BJ (cell line): Measurements from ENCODE around the gene SLC41A3. TPM values are rescaled to one million over a fixed set of nuclear protein-coding genes. Genes with fewer than 3 reads are reported as not detected.
A peak's percentile ranks its signal among the peaks of the same experiment; 100 is the strongest.

Experiments
- CTCF ChIA-PET: fragments of 350-600 bp; formaldehyde crosslinking; extraction: SDS; loops from one replicate; lab custom pipeline; 2021; ENCODE audit warnings: antibody characterized with exemption, inconsistent platforms; lab: Yijun Ruan, JAX
- POLR2A ChIA-PET: fragments of 300-600 bp; sonication (Branson Sonifier 250); formaldehyde crosslinking; extraction: SDS; loops from one replicate; lab custom pipeline; 2021; ENCODE audit warnings: antibody characterized with exemption; lab: Charles Lee
- DNase-seq: peaks from one replicate; pipeline ENCODE4 v3.0.0-alpha.2; 2011; ENCODE audit warnings: low read depth
- H3K27me3 ChIP-seq: 2 replicates; pipeline ENCODE4 v1.6.0; 2011; ENCODE audit warnings: low read length; ENCODE audit not compliant: control insufficient read depth, insufficient read depth
- H3K36me3 ChIP-seq: 2 replicates; pipeline ENCODE4 v1.5.1; 2011; ENCODE audit warnings: low read length; ENCODE audit not compliant: control insufficient read depth, insufficient read depth
- H3K4me3 ChIP-seq: 2 replicates; pipeline ENCODE4 v1.5.1; 2011; ENCODE audit warnings: low read depth, mild to moderate bottlenecking, control low read depth, low read length
- polyA plus RNA-seq: library from polyadenylated mRNA; depleted of rRNA; stranded (reverse); fragments of >200 nt; gene quantifications from 2 replicates; pipeline ENCODE4 v1.2.3, GENCODE V29; 2011
- TF ChIP-seq, protein P1 (sequence below): IDR thresholded peaks from 2 replicates; pipeline ENCODE4 v1.5.1; 2011; ENCODE audit warnings: low read depth, mild to moderate bottlenecking, control low read depth, inconsistent platforms, low read length, moderate library complexity; ENCODE audit not compliant: insufficient read depth

Gene SLC41A3
- polyA plus RNA-seq, 1 experiment, result 70.8 TPM

DNA sequence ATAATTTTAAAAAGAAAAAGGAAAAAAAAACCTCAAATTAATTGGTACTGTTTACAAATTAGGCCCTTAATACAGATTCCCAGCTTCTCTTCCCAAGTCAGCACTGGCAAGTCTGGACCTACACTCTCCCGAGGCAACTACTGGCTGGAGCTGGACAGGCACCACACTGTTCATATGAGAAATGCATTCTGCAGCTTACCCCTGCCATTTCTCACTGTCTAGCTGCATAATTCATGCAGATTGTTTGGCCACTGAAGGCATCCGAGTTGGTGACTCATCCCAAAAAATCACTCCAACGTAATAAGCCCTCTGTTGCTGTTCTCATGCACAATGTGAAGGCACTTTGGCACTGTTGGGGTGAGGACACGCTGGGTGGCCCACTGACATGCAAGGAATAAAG lies 69.7 kb downstream of the SLC41A3 start:
- Histone ChIP-seq H3K4me3 (no peak overlapping the region), H3K27me3 (no peaks in the 10 kb centered on the region), H3K36me3 (peaks cover 5% of the 10 kb centered on the region)
- DNase-seq, result peak; percentile 35
- POLR2A ChIA-PET, result no interaction called here
- TF ChIP-seq, protein P1, sequence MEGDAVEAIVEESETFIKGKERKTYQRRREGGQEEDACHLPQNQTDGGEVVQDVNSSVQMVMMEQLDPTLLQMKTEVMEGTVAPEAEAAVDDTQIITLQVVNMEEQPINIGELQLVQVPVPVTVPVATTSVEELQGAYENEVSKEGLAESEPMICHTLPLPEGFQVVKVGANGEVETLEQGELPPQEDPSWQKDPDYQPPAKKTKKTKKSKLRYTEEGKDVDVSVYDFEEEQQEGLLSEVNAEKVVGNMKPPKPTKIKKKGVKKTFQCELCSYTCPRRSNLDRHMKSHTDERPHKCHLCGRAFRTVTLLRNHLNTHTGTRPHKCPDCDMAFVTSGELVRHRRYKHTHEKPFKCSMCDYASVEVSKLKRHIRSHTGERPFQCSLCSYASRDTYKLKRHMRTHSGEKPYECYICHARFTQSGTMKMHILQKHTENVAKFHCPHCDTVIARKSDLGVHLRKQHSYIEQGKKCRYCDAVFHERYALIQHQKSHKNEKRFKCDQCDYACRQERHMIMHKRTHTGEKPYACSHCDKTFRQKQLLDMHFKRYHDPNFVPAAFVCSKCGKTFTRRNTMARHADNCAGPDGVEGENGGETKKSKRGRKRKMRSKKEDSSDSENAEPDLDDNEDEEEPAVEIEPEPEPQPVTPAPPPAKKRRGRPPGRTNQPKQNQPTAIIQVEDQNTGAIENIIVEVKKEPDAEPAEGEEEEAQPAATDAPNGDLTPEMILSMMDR, result no peak
- CTCF ChIA-PET, result interaction anchor here (0.6 to 1.2 kb wide), 4 partner anchors 43 to 1380 kb away, joined by 3 to 4 read pairs (median 3); no protein-coding TSS in a partner anchor

DNA sequence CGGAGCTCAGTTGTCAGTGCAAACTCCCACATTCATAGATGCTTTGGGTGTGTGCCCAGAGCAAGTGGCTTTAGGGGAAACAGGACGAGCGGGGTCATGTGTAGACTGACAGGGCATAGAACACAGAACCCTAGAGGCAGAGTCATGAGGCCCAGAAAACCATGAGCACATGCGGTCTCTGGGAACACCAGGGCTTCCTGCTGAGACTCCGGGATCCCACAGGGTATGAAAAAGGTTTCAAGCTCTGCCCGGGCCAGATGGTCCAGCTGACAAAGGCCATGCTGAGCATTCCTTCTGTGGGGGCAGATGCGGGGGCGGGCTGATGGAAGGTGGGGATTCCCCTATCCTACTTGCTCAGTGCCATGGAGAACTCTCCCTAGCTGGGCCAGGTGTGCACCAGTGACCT lies 70.2 kb downstream of the SLC41A3 start:
- CTCF ChIA-PET, result interaction anchor here (0.7 to 1.2 kb wide), 2 partner anchors 42 to 1380 kb away, joined by 3 to 4 read pairs; no protein-coding TSS in a partner anchor
- Histone ChIP-seq H3K27me3 (no peaks in the 10 kb centered on the region), H3K36me3 (peaks cover 5% of the 10 kb centered on the region), H3K4me3 (no peak overlapping the region)
- no peak for DNase-seq
- TF ChIP-seq, protein P1, result no peak
- POLR2A ChIA-PET, result no interaction called here

DNA sequence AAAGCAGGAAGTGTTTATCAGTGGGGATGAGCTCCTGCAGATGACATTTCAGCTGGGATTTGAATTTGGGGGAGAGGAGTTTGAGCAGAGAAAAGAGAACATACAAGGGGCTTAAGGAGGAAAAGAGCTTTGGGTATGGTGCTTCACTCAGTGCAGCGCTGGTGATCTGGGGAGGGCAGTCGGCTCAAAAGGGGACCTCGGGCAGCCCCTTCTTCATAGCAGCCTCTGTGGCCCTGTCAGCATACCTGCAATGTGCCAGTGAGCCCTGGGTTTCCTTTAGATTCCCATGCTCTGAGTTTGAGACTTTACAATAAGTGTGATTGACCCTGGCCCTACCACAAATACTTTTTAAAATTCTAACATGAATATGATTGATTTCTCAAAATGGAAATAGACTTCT lies 74.7 kb downstream of the SLC41A3 start:
- TF ChIP-seq, protein P1, result no peak
- no peak for DNase-seq
- H3K36me3 ChIP-seq, result no peaks in the 10 kb centered on the region; the same call in 1 of the 2 replicates
- POLR2A ChIA-PET, result no interaction called here
- no peaks in the 10 kb centered on the region for H3K27me3 ChIP-seq
- no peak overlapping the region for H3K4me3 ChIP-seq
- CTCF ChIA-PET, result no interaction called here

DNA sequence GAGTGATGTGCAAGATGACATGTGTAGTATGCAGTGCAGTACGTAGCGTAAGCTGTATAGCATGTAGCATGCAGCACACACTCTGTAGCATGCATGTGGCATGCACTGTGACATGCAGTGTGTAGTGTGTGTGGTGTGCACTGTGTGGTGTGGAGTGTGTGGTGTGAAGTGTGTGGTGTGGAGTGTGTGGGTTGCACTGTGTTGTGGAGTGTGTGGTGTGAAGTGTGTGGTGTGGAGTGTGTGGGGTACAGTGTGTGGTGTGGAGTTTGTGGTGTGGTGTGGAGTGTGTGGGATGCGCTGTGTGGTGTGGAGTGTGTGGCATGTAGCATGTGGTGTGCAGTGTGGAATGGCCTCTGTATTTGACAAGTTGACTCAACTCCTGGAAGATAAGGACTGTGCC lies 75.7 kb downstream of the SLC41A3 start:
- H3K36me3 ChIP-seq, result no peaks in the 10 kb centered on the region; the same call in 1 of the 2 replicates
- CTCF ChIA-PET, result no interaction called here
- no peaks in the 10 kb centered on the region for H3K27me3 ChIP-seq
- TF ChIP-seq, protein P1, result no peak
- no peak overlapping the region for H3K4me3 ChIP-seq
- DNase-seq, result no peak
- POLR2A ChIA-PET, result no interaction called here

DNA sequence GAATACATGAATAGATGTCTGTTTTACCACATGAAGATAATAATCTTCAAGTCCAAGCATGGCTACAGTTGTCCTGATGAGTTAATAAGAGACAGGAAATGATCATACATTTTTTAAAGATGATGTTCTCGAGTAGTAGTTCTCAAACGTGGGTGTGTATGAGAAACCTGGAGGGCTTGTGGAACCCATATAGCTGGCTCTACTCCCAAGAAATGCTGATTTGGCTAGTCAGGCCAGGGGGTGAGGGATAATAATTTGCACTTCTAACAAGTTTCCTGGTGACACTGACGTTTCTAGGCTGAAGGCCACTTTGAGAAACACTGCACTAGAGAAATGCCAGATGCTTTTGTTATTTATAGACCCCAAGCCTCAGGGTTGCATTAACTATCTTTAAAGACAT lies 78.0 kb downstream of the SLC41A3 start:
- DNase-seq, result peak; percentile 51
- POLR2A ChIA-PET, result no interaction called here
- Histone ChIP-seq H3K36me3 (no peaks in the 10 kb centered on the region), H3K27me3 (no peaks in the 10 kb centered on the region), H3K4me3 (no peak overlapping the region)
- TF ChIP-seq, protein P1, result no peak
- CTCF ChIA-PET, result no interaction called here
